ENCODE measurements around the gene CEP78.
"Not testable (repeated sequence)": the region's sequence is repeated elsewhere in the genome, so short reads cannot be mapped to it uniquely, and the experiment has no call there.

CEP78 gene, protein sequence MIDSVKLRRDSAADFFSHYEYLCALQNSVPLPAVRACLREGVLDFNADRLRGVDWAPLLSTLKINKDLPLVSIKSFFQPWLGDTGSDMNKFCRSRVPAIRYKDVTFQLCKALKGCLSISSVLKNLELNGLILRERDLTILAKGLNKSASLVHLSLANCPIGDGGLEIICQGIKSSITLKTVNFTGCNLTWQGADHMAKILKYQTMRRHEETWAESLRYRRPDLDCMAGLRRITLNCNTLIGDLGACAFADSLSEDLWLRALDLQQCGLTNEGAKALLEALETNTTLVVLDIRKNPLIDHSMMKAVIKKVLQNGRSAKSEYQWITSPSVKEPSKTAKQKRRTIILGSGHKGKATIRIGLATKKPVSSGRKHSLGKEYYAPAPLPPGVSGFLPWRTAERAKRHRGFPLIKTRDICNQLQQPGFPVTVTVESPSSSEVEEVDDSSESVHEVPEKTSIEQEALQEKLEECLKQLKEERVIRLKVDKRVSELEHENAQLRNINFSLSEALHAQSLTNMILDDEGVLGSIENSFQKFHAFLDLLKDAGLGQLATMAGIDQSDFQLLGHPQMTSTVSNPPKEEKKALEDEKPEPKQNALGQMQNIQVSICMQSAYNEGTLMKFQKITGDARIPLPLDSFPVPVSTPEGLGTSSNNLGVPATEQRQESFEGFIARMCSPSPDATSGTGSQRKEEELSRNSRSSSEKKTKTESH

DNA sequence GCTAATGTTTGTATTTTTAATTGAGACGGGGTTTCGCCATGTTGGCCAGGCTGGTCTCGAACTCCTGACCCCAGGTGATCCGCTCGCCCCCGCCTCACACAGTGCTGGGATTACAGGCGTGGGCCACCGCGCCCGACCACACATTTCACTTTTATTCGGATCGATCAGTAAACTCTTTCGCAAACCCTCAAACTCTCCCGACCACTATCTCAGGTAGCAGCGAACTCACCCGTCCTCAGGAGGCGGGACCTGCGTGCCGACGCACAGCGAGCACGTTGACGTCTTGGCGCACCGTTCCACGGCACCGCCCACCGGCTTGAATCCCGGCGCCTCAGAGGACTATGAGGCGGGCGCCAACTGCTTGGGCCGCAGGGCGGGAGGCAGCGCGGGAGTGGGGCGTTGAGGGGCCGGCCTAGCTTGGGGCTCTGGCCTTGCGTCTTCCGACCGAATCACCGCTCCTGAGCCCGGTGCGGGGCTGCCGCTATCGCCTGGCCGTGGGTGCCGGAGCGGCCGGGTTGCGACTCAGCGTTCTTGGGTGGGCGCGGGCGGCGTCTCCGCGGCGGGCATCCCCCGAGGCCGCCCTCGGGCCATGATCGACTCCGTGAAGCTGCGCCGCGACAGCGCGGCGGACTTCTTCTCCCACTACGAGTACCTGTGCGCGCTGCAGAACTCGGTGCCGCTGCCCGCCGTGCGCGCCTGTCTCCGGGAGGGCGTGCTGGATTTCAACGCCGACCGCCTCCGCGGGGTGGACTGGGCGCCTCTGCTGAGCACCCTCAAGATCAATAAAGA, at the start of gene CEP78:
TSS of gene CEP78 (plus strand) at position 314 of the 789 bp plus-strand sequence. CDS start at position 590, 276 bp downstream.
- DNase-seq = peak; percentile 81 to 83

DNA sequence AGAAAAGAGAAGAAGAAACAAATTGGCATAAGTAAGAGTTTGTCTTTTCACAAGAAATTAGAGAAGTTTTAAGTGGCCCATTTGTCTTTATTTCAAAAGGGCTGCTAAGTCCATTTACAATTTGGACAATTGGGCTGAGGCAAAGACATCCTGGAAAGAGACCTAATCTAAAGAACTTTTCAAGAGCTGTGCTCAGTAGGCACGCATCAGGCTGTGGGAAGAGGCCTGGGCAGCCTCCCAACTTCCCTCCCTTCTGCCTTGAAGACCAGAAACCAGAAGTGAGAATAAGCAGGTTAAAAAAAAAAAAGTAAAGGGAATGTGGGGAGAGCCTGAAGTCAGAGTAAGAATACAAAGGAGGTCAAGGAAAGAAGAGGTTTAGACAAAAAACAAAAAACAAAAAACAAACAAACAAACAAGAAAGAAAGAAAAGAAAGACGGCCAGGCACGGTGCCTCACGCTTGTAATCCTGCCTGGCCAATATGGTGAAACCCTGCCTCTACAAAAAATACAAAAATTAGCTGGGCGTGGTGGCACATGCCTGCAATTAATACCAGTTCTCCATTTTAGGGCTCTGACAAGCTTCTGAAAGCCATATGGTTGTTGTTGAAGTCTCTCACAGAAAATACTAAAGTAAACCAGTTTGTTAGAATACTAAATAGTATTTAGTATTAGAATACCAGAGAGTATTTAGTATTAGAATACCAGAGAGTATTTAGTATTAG, 48.0 kb upstream of the CEP78 start:
- no peak for DNase-seq

GRCh38 chr9:78188594-78188993, 47.3 kb upstream of the CEP78 start:
- DNase-seq = no peak

- DNase-seq = no peak
Measured at GRCh38 chr9:78189001-78189400, 46.9 kb upstream of the CEP78 start.

DNA sequence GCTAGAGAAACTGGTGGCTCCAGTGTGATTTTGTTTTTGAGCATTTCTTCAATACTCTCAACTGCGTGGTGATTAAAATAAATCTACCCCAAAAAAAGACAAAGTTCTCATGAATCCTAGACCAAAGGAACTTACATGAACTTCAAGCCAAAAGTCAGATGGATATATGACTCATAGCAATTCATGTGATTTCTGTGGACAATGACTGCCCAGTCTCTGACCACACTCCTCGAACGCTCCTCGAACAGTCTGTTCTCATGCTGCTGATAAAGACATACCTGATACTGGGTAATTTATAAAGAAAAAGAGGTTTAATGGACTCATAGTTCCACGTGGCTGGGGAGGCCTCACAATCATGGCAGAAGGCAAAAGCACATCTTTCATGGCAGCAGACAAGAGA, 46.4 kb upstream of the CEP78 start:
- DNase-seq = no peak

GRCh38 chr9:78191931-78192330, 43.9 kb upstream of the CEP78 start:
- no peak for DNase-seq

DNA sequence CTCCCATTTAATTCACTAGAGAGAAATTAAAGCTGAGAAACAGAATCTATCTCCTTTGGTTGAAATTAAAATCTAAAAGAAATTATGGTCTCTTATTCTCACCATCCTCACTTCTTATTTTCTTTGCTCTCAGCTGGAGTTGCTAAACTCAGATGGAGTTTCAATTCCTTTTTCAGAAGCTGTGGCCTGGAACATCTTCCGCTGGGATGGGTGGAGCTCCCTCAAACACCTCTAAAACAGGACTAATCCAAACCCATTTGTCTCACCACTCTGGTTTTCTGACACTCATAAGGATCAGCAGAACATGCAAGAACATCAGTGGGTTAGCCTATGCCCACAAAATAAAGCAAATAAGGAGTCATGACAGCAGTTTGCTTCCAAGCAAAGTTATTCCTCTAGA, 39.6 kb upstream of the CEP78 start:
- DNase-seq = no peak

DNA sequence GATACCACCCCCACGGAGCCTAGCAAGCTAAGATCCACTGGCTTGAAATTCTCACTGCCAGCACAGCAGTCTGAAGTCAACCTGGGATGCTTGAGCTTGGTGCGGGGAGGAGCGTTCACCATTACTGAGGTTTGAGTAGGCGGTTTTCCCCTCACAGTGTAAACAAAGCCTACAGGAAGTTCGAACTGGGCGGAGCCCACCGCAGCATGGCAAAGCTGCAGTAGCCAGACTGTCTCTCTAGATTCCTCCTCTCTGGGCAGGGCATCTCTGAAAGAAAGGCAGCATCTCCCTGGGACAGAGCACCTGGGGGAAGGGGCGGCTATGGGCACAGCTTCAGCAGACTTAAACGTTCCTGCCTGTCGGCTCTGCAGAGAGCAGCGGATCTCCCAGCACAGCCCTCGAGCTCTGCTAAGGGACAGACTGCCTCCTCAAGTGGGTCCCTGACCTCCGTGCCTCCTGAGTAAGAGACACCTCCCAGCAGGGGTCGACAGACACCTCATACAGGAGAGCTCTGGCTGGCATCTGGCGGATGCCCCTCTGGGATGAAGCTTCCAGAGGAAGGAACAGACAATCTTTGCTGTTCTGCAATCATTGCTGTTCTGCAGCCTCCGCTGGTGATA, 34.6 kb upstream of the CEP78 start:
- peak; percentile 42 to 51 for DNase-seq

GRCh38 chr9:78207319-78207718, 28.6 kb upstream of the CEP78 start:
- DNase-seq = no peak

GRCh38 chr9:78207901-78208300, 28.0 kb upstream of the CEP78 start:
- DNase-seq = no peak

DNA sequence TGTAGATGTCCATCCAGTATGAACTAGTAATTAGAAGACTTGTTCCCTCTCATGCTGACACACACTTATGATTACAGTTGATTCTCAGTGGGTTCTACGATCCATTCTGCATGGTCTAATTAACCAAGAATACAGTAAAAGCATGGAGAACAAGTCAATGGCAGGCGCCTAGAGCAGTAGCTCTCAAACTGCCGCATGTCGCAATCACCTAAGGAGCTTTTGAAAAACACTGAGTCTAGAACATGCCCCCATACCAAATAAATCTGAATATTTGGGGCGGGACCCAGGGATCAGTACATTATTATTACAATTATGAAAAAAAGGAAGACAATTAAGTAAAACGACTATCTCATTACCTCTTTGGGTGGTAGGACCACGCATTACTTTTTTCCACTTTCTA, 26.7 kb upstream of the CEP78 start:
- DNase-seq = no peak

- no peak for DNase-seq
Measured at GRCh38 chr9:78210841-78211301, 25.0 kb upstream of the CEP78 start.

DNA sequence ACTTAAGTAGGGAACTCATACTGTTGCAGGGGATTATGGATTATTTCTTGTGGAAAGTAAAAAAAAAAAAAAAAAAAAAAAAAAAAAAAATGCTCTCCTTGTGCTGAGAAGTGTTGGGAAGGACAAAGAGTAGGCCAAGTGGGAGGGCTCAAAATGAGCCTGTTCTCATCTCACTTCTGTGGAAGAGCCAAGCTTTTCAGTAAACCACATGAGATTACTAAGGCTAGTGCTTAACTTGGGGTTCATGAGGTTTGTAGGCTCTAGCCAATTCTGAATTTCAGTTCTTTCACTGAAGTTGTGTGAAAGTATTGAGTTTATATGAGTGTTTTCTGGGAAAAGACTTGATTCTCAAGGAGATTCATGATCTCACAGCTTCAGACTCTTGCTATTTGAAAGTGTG, 23.0 kb upstream of the CEP78 start:
- DNase-seq = no peak

DNA sequence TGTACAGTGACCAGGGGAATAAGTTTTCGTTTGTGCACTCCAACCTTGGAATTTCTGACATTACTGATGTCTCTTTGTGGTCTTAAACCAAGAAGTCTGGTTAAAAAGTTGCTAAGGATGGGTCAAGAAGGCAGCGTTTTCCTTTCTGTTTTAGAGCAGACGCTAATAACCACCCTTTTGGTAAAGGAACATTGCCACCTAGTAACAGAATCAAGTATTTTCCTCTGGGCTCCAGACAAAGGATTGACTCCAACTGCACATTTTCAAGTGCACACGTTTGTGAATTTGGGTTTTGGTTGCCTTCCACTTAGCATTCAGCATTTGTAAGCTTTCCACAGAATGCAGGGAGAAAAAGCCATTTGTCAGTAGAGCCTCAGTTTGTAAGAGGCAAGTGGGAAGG, 22.2 kb upstream of the CEP78 start:
- no peak for DNase-seq

- DNase-seq = no peak
Measured at GRCh38 chr9:78214492-78214891, 21.4 kb upstream of the CEP78 start.

DNA sequence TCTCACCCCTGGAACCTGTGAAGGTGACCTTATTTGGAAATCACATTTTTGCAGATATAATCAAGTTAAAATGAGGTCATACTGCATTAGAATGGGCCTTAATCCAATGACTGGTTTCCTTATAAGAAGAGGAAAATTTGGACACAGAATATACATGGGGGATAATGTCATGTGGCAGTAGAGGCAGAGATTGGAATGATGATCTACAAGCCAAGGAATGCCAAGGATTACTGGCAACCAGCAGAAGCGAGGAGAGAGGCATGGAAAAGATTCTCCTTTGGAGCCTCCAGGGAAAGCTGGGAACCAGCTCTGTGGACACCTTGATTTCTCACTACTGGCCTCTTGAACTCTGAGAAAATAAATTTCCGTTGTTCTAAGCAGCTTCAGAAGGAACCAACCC, 20.2 kb upstream of the CEP78 start:
- DNase-seq = no peak

DNA sequence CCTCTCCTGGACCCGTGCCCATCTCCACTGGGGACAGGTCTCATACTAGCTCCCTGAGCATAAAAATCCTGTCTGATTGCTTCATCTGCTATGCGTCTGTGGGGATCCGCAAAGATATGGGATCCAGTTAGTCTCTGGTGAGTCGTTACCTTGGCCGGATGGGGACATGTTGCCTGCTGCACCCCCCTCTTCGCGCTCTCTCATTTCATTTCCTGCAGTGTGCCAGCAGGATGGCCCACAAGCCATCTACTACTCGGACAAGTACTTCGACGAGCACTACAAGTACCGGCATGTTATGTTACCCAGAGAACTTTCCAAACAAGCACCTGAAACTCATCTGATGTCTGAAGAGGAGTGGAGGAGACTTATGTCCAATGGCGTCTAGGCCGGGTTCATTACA, 17.0 kb upstream of the CEP78 start:
- DNase-seq = no peak

DNA sequence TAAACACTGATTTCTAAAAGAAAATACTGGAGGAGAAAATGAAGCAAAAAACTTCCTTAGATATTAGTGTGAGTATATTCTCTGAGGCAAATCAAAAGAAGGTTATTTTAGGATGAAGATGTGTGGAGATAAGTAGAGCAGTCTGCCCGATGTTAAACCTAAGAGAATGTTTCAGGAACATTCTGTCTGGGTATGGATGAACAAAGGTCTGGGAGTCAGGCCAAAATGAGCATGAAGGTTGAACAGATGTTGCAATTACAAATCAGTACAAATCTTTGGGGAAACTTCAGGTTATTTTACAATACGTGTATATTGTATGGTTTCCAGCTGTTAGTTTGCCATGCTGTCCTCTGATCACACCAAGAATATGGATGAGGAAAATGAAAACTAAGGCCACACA, 14.4 kb upstream of the CEP78 start:
- no peak for DNase-seq

DNA sequence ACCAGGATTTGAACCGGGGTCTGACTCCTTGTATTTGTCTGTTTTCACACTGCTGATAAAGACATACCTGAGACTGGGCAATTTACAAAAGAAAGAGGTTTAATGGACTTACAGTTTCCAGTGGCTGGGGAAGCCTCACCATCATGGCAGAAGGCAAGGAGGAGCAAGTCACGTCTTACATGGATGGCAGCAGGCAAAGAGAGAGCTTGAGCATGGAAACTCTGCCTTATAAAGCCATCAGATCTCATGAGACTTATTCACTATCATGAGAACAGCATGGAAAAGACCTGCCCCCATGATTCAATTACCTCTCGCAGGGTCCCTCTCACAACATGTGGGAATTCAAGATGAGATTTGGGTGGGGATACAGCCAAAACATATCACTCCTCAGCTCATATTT, 14.0 kb upstream of the CEP78 start:
- DNase-seq = not testable (repeated sequence)

DNA sequence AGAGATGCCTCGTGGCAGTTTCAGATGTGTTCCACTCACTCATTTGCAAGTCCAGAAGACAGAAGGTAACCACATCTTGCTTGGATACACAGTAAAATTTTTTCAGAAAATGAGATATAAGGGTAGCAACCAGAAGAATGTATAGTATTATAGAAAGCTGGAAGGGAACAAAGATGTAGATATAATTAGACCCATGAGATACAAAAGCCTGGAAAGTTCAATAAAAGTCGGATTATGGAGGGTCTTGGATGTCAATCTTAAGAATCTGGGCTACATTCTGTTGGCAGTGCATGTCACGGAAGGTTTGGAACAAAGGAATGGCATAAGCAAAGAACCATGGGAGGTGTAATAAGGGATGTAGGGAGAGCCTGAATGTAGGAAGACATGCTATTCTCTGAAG, 5.1 kb upstream of the CEP78 start:
- DNase-seq = no peak

DNA sequence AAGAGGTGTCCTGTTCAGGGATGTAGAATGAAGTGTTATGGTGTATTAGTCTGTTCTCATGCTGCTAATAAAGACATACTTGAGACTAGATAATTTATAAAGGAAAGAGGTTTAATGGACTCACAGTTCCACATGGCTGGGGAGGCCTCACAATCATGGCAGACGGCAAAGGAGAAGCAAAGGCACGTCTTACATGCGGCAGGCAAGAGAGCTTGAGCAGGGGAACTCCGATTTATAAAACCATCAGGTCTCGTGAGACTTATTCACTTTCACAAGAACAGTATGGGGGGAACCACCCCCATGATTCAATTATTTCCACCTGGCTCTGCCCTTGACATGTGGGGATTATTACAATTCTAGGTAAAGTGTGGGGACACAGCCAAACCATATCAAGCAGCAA, 3.4 kb upstream of the CEP78 start:
- DNase-seq = not testable (repeated sequence)

- DNase-seq = no peak
Measured at GRCh38 chr9:78234810-78235209, 1.1 kb upstream of the CEP78 start.
